WERI-Rb-1 (cell line): ENCODE data around the gene NIPA2.
"Not testable (repeated sequence)": the region's sequence is repeated elsewhere in the genome, so short reads cannot be mapped to it uniquely, and the experiment has no call there.

Experiments used
- DNase-seq: peaks from one replicate; pipeline ENCODE4 v3.0.0-alpha.2; 2020
- H3K27ac ChIP-seq: fragments of 250-450 bp; sonication (Bioruptor Pico); 2 replicates; pipeline ENCODE4 v1.5.1; 2020; ENCODE audit warnings: mild to moderate bottlenecking, moderate library complexity
- H3K27me3 ChIP-seq: fragments of 250-450 bp; sonication (Bioruptor Pico); 2 replicates; pipeline ENCODE4 v1.5.1; 2021; ENCODE audit warnings: mild to moderate bottlenecking, low read depth, moderate library complexity; ENCODE audit not compliant: insufficient read depth, severe bottlenecking
- H3K36me3 ChIP-seq: fragments of 250-450 bp; sonication (Bioruptor Pico); 2 replicates; pipeline ENCODE4 v1.5.1; 2020; ENCODE audit warnings: mild to moderate bottlenecking, moderate library complexity
- H3K4me3 ChIP-seq: 2 replicates; pipeline ENCODE4 v1.5.1; 2011; ENCODE audit warnings: low read depth, mild to moderate bottlenecking, control low read depth, low read length
- H3K9me3 ChIP-seq: fragments of 250-450 bp; sonication (Bioruptor Pico); 2 replicates; pipeline ENCODE4 v1.5.1; 2021; ENCODE audit warnings: mild to moderate bottlenecking, moderate library complexity; ENCODE audit not compliant: severe bottlenecking
- TF ChIP-seq, protein P1 (sequence below): IDR thresholded peaks from 2 replicates; pipeline ENCODE4 v1.5.1; 2011; ENCODE audit warnings: low read depth, mild to moderate bottlenecking, control low read depth, inconsistent platforms, low read length

NIPA2 gene

DNA sequence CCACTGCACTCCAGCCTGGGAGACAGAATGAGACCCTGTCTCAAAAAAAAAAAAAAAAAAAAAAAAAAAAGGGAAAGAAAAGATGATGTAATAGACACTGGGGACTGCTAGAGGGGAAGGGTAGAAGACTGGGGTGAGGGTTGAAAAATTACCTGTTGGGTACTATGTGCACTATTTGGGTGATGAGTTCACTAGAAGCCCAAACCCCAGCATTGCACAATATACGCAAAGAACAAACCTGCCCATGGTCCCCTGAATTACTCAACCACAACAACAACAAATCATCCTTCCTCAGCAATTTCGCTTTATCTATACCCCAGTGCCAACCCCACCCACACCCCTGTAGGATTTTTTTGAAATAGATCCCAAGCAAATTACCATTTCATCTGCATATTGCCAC is 38.6 kb upstream of the NIPA2 start:
- Histone ChIP-seq H3K36me3 (no peaks in the 10 kb centered on the region), H3K4me3 (no peak overlapping the region), H3K9me3 (no peaks in the 10 kb centered on the region), H3K27ac (no peak overlapping the region), H3K27me3 (no peaks in the 10 kb centered on the region)
- DNase-seq: no peak
- TF ChIP-seq, protein P1, sequence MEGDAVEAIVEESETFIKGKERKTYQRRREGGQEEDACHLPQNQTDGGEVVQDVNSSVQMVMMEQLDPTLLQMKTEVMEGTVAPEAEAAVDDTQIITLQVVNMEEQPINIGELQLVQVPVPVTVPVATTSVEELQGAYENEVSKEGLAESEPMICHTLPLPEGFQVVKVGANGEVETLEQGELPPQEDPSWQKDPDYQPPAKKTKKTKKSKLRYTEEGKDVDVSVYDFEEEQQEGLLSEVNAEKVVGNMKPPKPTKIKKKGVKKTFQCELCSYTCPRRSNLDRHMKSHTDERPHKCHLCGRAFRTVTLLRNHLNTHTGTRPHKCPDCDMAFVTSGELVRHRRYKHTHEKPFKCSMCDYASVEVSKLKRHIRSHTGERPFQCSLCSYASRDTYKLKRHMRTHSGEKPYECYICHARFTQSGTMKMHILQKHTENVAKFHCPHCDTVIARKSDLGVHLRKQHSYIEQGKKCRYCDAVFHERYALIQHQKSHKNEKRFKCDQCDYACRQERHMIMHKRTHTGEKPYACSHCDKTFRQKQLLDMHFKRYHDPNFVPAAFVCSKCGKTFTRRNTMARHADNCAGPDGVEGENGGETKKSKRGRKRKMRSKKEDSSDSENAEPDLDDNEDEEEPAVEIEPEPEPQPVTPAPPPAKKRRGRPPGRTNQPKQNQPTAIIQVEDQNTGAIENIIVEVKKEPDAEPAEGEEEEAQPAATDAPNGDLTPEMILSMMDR: no peak

GRCh38 chr15:22803006-22803405 is 35.5 kb upstream of the NIPA2 start:
- not testable (repeated sequence) for H3K4me3 ChIP-seq, H3K36me3 ChIP-seq, DNase-seq, H3K27me3 ChIP-seq, H3K27ac ChIP-seq, H3K9me3 ChIP-seq

GRCh38 chr15:22806156-22806555 is 32.3 kb upstream of the NIPA2 start:
- H3K4me3 ChIP-seq: no peak overlapping the region
- H3K27ac ChIP-seq: no peak overlapping the region
- no peaks in the 10 kb centered on the region for H3K36me3 ChIP-seq
- TF ChIP-seq, protein P1: no peak
- no peaks in the 10 kb centered on the region for H3K27me3 ChIP-seq
- H3K9me3 ChIP-seq: no peaks in the 10 kb centered on the region
- no peak for DNase-seq

DNA sequence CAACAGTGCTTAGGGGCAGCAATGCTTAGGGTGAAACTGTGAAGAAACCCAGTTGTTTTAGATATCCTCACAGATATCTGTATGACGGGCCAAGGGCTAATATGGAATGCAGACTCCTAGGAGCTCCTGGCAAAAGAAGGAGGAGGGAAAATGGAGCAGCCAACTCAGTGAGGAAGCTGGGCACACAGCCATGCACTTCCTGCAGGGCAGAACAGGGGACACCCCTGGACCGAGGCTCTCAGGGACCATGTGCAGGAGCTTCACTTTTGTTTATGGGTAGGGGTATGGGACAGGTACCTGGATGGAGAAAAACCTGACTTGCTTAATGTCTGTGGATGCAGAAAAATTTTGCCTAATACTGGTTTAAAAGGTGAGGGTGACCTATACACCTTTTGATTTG is 31.8 kb upstream of the NIPA2 start:
- no peaks in the 10 kb centered on the region for H3K9me3 ChIP-seq
- H3K27ac ChIP-seq: no peak overlapping the region
- TF ChIP-seq, protein P1: no peak
- DNase-seq: no peak
- no peaks in the 10 kb centered on the region for H3K27me3 ChIP-seq
- no peaks in the 10 kb centered on the region for H3K36me3 ChIP-seq
- no peak overlapping the region for H3K4me3 ChIP-seq

DNA sequence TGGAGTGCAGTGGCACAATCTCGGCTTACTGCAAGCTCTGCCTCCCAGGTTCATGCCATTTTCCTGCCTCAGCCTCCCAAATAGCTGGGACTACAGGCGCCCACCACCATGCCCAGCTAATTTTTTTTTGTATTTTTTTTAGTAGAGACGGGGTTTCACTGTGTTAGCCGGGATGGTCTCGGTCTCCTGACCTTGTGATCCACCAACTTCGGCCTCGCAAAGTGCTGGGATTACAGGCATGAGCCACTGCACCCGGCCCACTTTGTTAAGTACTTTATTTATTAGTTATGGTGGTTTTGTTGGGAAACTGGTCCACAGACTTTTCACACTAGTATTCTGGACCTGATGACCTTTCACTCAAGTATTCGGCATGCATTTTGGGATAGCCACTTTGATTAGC is 30.6 kb upstream of the NIPA2 start:
- not testable (repeated sequence) for H3K27me3 ChIP-seq, H3K36me3 ChIP-seq, H3K4me3 ChIP-seq, H3K9me3 ChIP-seq, DNase-seq, H3K27ac ChIP-seq

DNA sequence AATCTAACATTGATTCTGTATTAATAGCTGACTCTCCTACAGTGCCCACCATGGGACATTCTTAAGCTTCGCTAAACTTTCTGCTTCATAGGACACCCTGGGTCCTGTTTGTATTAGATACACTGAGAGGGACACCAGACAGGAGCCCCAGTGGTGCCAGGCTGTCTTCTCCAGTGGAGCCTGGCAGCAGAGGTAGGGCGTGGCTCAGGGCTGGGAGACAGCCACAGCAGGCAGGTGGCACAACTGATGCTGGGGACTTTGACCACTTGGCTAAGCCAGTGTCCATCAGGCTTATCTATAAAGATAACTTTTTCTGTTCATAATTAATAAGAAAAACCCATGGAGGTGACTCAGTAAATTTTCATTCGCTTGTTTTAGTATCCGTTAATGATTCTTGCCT is 30.2 kb upstream of the NIPA2 start:
- no peaks in the 10 kb centered on the region for H3K27me3 ChIP-seq
- TF ChIP-seq, protein P1: no peak
- no peak for DNase-seq
- no peak overlapping the region for H3K4me3 ChIP-seq
- H3K27ac ChIP-seq: no peak overlapping the region
- H3K9me3 ChIP-seq: no peaks in the 10 kb centered on the region
- no peaks in the 10 kb centered on the region for H3K36me3 ChIP-seq

DNA sequence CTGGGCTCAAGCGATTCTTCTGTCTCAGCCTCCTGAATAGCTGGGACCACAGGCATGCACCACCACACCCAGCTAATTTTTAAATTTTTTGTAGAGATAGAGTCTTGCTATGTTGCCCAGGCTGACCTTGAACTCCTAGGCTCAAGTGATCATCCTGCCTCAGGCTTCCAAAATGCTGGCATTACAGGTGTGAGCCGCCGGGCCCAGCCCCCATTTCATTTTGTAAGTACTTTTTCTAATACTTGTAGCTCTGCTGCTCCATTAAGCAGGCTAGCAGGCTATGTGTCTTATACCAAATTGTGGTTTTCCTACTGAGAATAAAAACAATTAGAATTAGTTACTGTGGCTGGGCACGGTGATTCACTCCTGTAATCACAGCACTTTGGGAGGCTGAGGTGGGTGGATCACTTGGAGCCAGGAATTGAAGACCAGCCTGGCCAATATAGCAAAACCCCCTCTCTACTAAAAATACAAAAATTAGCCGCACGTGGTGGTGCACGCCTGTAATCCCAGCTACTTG is 29.6 kb upstream of the NIPA2 start:
- DNase-seq: no peak
- no peaks in the 10 kb centered on the region for H3K27me3 ChIP-seq
- TF ChIP-seq, protein P1: no peak
- H3K4me3 ChIP-seq: no peak overlapping the region
- H3K9me3 ChIP-seq: no peaks in the 10 kb centered on the region
- H3K27ac ChIP-seq: no peak overlapping the region
- H3K36me3 ChIP-seq: no peaks in the 10 kb centered on the region
